NOMO-1 treated with DMSO at 0.1 percent for 48 hours (cell line): ENCODE data around the gene LPAR2.
"Not testable (repeated sequence)": the region's sequence is repeated elsewhere in the genome, so short reads cannot be mapped to it uniquely, and the experiment has no call there.

Experiments
- DNase-seq: peaks from one replicate; lab custom pipeline; 2025; ENCODE audit not compliant: unreplicated experiment; lab: John Stamatoyannopoulos, UW

LPAR2 gene

DNA sequence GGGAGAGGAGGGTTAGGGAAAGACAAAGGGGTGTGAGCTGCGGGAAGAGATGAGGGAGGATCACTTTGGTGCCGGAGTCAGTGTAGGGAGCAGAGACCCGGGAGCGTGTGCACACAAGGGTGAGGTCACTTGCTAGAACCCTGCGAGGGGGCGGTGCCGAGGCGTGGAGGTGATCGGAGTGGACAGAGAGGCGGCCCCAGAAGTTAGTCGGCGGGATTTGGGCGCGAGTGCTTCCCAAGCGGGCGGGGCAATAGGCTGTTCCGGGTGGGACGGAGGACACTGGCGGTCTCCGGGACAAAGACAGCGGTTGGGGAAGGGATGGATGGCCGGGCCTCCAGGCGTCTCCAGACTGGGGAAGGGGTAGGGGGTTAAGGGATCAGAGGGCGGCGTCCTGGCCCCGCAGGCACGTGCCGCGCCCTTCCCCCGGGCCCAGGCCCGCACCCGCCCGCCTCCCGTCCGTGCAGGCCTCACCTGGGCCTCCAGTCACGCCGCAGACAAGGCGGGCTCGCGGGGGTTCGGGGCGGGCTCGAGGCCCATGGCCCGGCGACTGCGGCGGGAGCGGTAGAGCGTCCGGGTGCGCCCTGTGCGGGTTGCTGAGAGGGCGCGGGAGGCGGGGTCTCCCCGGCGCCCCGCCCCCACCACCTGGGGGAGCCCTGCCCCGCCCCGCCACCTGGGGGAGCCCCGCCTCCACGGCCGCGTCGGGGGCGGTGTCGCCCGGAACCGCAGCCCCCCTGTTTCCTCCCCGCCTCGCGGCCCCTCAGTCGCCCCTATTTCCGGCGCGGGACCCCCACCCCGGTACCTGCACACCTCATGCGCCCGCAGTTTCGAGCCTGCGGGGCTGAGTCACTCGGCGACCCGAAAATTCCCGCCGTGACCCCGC is at the start of gene LPAR2:
Gene LPAR2 (minus strand): TSS at position 600 of the 880 bp plus-strand sequence. CDS start 945 bp downstream, outside the sequence.
- peak; percentile 10 for DNase-seq

- no peak for DNase-seq
Observed at GRCh38 chr19:19677579-19677978, 49.6 kb upstream of the LPAR2 start.

DNA sequence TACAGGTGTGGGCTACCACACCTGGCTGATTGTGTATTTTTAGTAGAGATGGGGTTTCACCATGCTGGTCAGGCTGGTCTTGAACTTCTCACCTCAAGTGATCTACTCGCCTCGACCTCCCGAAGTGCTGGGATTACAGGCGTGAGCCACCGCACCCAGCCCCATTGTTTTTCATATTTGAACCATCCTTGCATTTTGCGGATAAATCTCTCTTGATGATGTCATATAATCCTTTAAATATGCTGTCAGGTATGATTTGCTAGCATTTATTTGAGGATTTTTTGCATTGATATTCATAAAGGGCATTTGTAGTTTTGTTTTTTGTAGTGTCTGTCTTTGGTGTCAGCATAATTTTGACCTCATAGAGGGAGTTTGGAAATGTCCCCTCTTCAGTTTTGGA is 46.3 kb upstream of the LPAR2 start:
- no peak for DNase-seq

DNA sequence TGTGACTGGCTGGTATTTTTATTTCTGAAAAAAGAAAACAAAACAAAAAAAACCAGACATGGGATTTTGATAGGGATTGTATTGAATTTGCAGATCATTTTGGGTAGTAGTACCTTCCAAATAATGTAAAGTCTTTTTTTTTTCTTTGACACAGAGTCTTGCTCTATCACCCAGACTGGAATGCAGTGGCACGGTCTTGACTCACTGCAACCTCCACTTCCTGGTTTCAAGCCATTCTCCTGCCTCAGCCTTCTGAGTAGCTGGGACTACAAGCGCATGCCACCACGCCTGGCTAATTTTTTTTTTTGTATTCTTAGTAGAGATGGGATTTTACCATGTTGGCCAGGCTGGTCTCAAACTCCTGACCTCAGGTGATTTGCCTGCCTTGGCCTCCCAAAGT is 44.8 kb upstream of the LPAR2 start:
- DNase-seq: no peak

DNA sequence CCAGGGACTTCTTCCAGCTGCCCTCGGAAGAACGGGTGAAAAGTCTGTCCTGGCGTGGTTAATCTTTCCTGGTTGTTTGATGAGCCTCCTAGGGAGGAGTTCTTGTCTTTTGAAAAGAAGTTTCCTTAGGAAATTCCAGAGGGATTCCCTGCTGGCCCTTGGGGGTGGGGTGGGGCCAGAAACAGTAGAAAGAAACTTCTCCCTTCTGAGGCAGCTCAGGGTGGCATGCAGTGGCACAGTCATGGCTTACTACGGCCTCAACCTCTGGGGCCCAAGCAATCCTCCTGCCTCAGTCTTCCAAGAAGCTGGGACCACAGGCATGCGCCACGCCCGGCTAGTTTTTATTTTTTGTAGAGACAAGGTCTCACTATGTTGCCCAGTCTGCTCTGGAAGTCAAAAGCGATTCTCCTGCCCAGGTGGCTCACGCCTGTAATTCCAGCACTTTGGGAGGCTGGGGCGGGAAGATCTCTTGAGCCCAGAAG is 42.1 kb upstream of the LPAR2 start:
- DNase-seq: no peak

GRCh38 chr19:19668230-19669012 is 40.4 kb upstream of the LPAR2 start, which contains the start of gene ZNF101:
ZNF101 (plus strand) TSS chr19:19668839; CDS start chr19:19668964, 125 bp downstream.
- DNase-seq: peak; percentile 90

GRCh38 chr19:19665420-19665948 is 37.5 kb upstream of the LPAR2 start:
- not testable (repeated sequence) for DNase-seq

- DNase-seq: peak; percentile 97
Observed at GRCh38 chr19:19663256-19664120, 35.5 kb upstream of the LPAR2 start, which contains the start of gene ATP13A1. ATP13A1 (minus strand) TSS chr19:19663676; CDS start chr19:19663666, 10 bp downstream.

GRCh38 chr19:19662871-19663255 is 34.8 kb upstream of the LPAR2 start:
- peak; percentile 40 for DNase-seq

DNA sequence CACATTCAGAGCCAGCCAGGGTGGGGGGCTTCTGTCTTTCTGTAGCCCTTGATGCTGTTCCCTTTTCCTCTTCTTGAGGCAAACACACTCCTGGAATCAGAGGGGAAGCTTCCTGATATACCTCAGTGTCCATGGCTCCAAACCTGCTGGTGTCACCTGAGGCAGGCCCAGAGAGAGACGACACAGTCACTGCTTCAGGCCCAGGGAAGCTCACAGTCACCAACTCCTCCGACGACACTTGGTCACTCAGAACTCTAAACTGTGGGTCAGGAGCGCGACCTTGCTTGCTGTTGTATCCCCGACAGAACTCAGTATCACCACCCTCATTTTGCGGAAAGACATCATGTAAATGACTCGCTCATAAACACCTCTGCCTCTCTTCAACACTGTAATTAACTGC is 34.3 kb upstream of the LPAR2 start:
- DNase-seq: no peak

- DNase-seq: peak; percentile 94
Observed at GRCh38 chr19:19661675-19662251, 33.7 kb upstream of the LPAR2 start.

GRCh38 chr19:19661141-19661674 is 33.2 kb upstream of the LPAR2 start:
- DNase-seq: no peak

DNA sequence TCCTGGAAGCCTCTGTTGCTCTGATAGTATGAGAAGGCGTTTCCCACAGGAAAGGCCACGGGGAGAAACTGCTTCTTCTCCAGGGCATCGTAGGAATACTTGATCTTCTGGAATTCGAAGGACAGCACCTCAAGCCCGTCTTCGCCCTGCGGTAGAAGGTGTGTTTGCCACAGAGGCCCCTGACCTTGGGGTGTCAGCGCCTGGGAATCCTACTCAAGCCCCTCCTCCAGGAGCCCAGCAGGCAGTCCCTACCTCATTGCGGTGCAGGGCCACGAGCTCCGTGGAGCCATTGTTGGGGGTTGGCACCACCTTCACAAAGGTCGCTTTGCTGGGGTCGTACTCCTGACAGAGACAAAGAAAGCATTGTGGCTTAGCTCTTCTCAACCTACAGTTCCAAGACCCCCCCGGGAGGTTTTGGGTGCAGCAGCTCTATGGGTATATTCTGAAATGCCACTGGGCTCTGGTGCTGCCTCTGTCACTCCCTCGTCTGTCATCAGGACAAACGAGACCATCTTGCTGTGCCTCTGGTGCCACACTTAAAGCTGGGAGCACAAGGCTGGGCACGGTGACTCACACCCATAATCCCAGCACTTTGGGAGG is 31.7 kb upstream of the LPAR2 start:
- DNase-seq: no peak

DNA sequence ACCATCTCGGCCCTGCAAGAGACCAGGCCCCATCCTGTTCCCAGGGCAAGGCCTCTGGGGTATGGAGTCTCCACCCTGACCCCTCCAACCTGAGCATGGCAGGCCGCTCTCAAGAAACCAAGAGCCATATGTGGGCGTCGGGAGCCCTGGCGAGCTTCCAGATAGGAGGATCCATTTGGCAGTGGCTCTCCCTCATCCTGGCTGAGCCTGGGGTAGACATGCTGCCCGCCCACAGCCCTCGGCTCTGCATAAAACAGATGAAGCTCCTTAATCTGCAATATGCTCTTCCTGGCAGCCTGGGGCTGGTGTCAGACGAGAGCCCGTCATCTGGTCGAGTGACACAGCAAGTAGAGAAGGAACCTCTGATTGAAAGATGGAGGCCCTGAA is 29.4 kb upstream of the LPAR2 start:
- DNase-seq: no peak

DNA sequence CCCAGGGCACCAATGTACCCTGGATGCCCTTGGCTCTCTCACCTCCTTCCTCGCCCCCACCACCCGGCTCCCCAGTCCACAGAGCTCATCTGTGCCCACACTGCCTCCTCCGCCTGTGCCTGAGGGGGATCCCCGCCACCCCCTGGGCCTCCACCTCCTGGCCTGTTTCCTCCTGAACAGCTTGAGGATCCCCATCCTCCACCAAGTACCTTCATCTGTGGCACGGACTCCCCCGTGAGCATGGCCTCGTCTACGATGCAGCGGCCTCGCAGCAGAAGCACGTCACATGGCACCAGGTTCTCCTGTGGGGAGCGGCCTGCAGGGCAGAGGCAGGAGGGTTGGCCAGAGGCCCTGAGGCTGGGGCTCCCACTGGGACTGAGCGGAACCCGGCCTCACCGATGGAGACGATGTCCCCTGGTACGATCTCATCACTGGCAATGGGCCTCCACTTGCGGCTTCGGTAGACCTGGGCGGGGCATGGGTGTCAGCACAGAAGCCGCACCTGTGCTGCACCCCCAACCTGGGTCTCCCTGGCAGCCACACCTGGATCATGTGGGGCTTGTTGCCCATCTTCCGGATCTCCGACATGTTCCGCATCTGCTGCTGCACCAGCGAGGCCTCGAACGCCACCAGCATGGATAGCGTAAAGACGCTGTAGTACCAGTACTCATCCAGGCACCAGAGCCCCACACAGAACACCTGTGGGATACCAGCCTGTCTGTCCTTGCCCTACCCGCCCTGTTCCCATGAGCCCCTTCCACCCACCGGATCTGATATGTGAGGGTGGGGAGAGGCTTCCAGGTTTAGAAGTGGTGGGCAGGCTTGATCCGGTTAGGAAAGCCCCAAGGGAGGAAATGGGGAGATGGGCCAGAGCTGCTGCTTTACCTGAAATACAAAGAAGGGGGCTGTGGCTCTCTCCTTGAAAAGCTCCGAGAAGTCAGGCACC is 28.7 kb upstream of the LPAR2 start:
- no peak for DNase-seq

GRCh38 chr19:19655641-19656343 is 27.8 kb upstream of the LPAR2 start:
- DNase-seq: no peak

DNA sequence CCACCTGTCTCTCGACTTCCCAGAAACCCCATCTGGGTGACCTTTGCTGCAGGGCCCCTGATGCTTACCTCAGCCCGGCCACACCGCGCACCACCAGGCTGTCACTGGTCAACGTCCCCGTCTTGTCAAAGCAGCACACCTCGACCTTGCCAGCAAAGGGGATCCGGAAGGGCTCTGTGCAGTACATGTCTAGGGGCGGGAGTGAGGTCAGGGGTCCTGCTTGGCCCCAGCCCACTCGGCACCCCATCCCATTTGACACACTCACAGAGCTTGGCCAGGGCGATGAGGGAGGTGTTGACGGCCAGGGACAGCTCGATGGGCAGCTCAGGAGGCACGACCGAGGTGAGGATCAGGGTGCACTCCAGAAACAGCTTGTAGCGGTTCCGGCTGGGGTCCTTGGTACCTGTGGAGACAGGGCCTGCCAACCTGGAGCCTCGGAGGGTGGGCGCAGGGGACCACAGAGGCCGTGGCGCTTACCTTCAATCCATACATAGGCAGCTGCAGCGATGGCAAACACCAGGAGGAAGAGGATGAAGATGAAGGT is 27.1 kb upstream of the LPAR2 start:
- DNase-seq: no peak
